Mucosa of gallbladder (tissue), 1 donor: ENCODE data around the gene VPS25. TPM values are rescaled to one million over a fixed set of nuclear protein-coding genes. Genes with fewer than 3 reads are reported as not detected.
A peak's percentile ranks its signal among the peaks of the same experiment; 100 is the strongest.
"Not testable (repeated sequence)": the region's sequence is repeated elsewhere in the genome, so short reads cannot be mapped to it uniquely, and the experiment has no call there.

Source experiments
- DNase-seq: peaks from one replicate; pipeline ENCODE4 v3.0.0-alpha.2; 2020; ENCODE audit warnings: low spot score
- total RNA-seq: library from RNA; stranded (reverse); gene quantifications from one replicate; pipeline ENCODE4 v1.2.1, GENCODE V29; 2021
- donor health status: DM: no; HTN: no; CAD: no.

Gene VPS25
- 57.1 TPM for total RNA-seq

- DNase-seq = peak; percentile 81
These were observed at the start of gene VPS25 for GRCh38 chr17:42773290-42774035. Gene VPS25, plus strand, starts transcription at chr17:42773449. Its CDS starts 27 bp downstream, at chr17:42773476.

- no peak for DNase-seq
These were observed 49.6 kb upstream of the VPS25 start for GRCh38 chr17:42723636-42724035.

GRCh38 chr17:42725143-42725542 is 48.1 kb upstream of the VPS25 start:
- DNase-seq = no peak

- no peak for DNase-seq
These were observed 32.5 kb upstream of the VPS25 start for GRCh38 chr17:42740699-42741098.

GRCh38 chr17:42742916-42743315 is 30.3 kb upstream of the VPS25 start:
- DNase-seq = not testable (repeated sequence)

GRCh38 chr17:42743595-42744282 is 29.5 kb upstream of the VPS25 start:
- DNase-seq = no peak

GRCh38 chr17:42744283-42744805 is 28.9 kb upstream of the VPS25 start:
- DNase-seq = peak; percentile 59

- peak; percentile 89 for DNase-seq
These were observed 28.2 kb upstream of the VPS25 start, which contains the start of gene EZH1 for GRCh38 chr17:42744806-42745617. Gene EZH1, minus strand, starts transcription at chr17:42745040. Its CDS starts 16,099 bp downstream, at chr17:42728941.

GRCh38 chr17:42748202-42748907 is 24.9 kb upstream of the VPS25 start:
- no peak for DNase-seq

- DNase-seq = no peak
These were observed 24.1 kb upstream of the VPS25 start for GRCh38 chr17:42748908-42749798.

GRCh38 chr17:42750739-42751344 is 22.4 kb upstream of the VPS25 start:
- no peak for DNase-seq

- no peak for DNase-seq
These were observed 21.6 kb upstream of the VPS25 start for GRCh38 chr17:42751628-42752027.

- DNase-seq = no peak
These were observed 18.5 kb upstream of the VPS25 start for GRCh38 chr17:42754782-42755181.

GRCh38 chr17:42759982-42760651 is 13.1 kb upstream of the VPS25 start:
- DNase-seq = no peak

- DNase-seq = no peak
These were observed 12.3 kb upstream of the VPS25 start, which contains the start of gene RAMP2 for GRCh38 chr17:42760652-42761581. Gene RAMP2, plus strand, starts transcription at chr17:42761227. Its CDS starts 35 bp downstream, at chr17:42761262.

GRCh38 chr17:42761638-42762037 is 11.6 kb upstream of the VPS25 start:
- no peak for DNase-seq

GRCh38 chr17:42766124-42766523 is 7.1 kb upstream of the VPS25 start:
- DNase-seq = no peak

- no peak for DNase-seq
These were observed 5.7 kb upstream of the VPS25 start for GRCh38 chr17:42767512-42767911.
